MM.1S (cell line): ENCODE results near the gene SNCAIP.

Experiments used
- DNase-seq: peaks from one replicate; pipeline ENCODE4 v3.0.0-alpha.2; 2015
- H2AFZ ChIP-seq: fragments of 300-600 bp; sonication (generic); 2 replicates; pipeline ENCODE4 v1.6.0; 2016; ENCODE audit warnings: antibody characterized with exemption, low read length
- H3F3A ChIP-seq: fragments of 300-600 bp; sonication (generic); 2 replicates; pipeline ENCODE4 v1.6.1; 2016; ENCODE audit warnings: mild to moderate bottlenecking, antibody characterized with exemption, low read length, moderate library complexity, mixed read lengths; ENCODE audit not compliant: insufficient read depth
- H3K27ac ChIP-seq: fragments of 300-600 bp; sonication (generic); 2 replicates; pipeline ENCODE4 v1.5.1; 2016; ENCODE audit warnings: mild to moderate bottlenecking, low read length
- H3K27me3 ChIP-seq: fragments of 300-600 bp; sonication (generic); replicated peaks from 2 replicates; pipeline ENCODE4 v1.6.0; 2016; ENCODE audit warnings: low read length; ENCODE audit not compliant: insufficient read depth
- H3K36me3 ChIP-seq: fragments of 300-600 bp; sonication (generic); replicated peaks from 2 replicates; pipeline ENCODE4 v1.6.1; 2016; ENCODE audit warnings: mild to moderate bottlenecking, low read length, mixed read lengths; ENCODE audit not compliant: insufficient read depth
- H3K4me1 ChIP-seq: fragments of 300-600 bp; sonication (generic); 2 replicates; pipeline ENCODE4 v1.6.1; 2016; ENCODE audit warnings: low read length, mixed read lengths
- H3K4me2 ChIP-seq: fragments of 300-600 bp; sonication (generic); 2 replicates; pipeline ENCODE4 v1.6.0; 2016; ENCODE audit warnings: low read depth, low read length
- H3K4me3 ChIP-seq: fragments of 300-600 bp; sonication (generic); 2 replicates; pipeline ENCODE4 v1.5.1; 2016; ENCODE audit warnings: low read length, mixed read lengths
- H3K79me2 ChIP-seq: fragments of 300-600 bp; sonication (generic); 2 replicates; pipeline ENCODE4 v1.6.1; 2016; ENCODE audit warnings: mixed run types, low read length, mixed read lengths
- H3K9ac ChIP-seq: fragments of 300-600 bp; sonication (generic); 2 replicates; pipeline ENCODE4 v1.6.1; 2016; ENCODE audit warnings: low read length, mixed read lengths
- H3K9me2 ChIP-seq: fragments of 300-600 bp; sonication (generic); replicated peaks from 2 replicates; pipeline ENCODE4 v1.6.1; 2016; ENCODE audit warnings: mild to moderate bottlenecking, low read length, mixed read lengths; ENCODE audit not compliant: insufficient read depth
- H3K9me3 ChIP-seq: fragments of 300-600 bp; sonication (generic); replicated peaks from 2 replicates; pipeline ENCODE4 v1.6.1; 2016; ENCODE audit warnings: mild to moderate bottlenecking, low read length, mixed read lengths; ENCODE audit not compliant: insufficient read depth
- H4K20me1 ChIP-seq: fragments of 300-600 bp; sonication (generic); 2 replicates; pipeline ENCODE4 v1.6.1; 2016; ENCODE audit warnings: mild to moderate bottlenecking, low read length, moderate library complexity, mixed read lengths; ENCODE audit not compliant: insufficient read depth
- EZH2 ChIP-seq: fragments of 300-600 bp; sonication (generic); optimal IDR thresholded peaks from 2 replicates; pipeline ENCODE3; 2017; ENCODE audit warnings: low read depth, mild to moderate bottlenecking, antibody characterized with exemption, low read length, mixed read lengths
- EZH2phosphoT487 ChIP-seq: fragments of 300-600 bp; sonication (generic); IDR thresholded peaks from 2 replicates; pipeline ENCODE4 v1.6.1; 2018; ENCODE audit warnings: antibody characterized with exemption, low read length
- TF ChIP-seq, protein P1 (sequence below): fragments of 300-600 bp; sonication (generic); IDR thresholded peaks from 2 replicates; pipeline ENCODE4 v1.5.1; 2016; ENCODE audit warnings: antibody characterized with exemption, low read length, mixed read lengths

Gene SNCAIP

DNA sequence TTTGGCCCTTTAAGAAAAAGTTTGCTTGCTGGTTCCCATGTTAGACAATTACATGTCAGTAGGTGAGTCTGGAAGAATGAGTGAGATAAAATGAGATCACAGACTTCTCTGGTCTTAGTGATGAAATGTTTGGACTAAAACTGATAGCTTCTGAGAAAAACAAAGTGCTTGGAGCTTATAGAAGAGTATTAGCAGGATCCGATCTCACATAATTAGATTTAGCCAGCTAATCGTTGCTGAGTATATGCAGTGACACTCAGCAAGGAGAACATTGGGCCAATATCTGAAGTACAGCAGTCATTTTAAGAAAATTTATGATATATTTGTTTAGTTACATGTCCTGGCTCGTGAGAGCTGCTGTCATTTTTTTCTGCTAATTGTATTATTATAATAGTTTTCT lies 135.8 kb downstream of the SNCAIP start:
- DNase-seq = no peak
- TF ChIP-seq, protein P1, sequence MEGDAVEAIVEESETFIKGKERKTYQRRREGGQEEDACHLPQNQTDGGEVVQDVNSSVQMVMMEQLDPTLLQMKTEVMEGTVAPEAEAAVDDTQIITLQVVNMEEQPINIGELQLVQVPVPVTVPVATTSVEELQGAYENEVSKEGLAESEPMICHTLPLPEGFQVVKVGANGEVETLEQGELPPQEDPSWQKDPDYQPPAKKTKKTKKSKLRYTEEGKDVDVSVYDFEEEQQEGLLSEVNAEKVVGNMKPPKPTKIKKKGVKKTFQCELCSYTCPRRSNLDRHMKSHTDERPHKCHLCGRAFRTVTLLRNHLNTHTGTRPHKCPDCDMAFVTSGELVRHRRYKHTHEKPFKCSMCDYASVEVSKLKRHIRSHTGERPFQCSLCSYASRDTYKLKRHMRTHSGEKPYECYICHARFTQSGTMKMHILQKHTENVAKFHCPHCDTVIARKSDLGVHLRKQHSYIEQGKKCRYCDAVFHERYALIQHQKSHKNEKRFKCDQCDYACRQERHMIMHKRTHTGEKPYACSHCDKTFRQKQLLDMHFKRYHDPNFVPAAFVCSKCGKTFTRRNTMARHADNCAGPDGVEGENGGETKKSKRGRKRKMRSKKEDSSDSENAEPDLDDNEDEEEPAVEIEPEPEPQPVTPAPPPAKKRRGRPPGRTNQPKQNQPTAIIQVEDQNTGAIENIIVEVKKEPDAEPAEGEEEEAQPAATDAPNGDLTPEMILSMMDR = no peak

DNA sequence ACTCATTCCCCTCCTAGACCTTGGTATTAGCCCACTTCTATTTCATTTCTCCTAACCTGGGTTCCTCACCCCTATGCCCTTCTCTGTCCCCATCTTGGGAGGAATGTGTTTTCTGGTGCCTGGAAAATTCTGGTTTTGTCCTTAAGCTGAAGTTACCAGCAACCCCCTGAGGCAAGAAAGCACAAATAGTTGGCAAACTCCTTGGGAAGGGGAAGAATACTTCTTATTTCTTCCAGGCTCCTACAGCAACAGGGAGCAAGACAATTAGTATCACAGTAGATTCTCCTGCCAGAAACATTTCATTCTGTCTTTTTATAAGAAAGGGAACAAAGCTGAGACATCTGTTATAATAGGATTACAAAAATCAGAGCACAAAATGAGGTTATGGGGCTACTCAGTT lies 142.5 kb downstream of the SNCAIP start:
- no peaks in the 10 kb centered on the region for H3K27me3 ChIP-seq
- no peaks in the 10 kb centered on the region for H3K79me2 ChIP-seq
- H3K4me2 ChIP-seq = no peak overlapping the region
- H3K9me2 ChIP-seq = no peaks in the 10 kb centered on the region
- H3K4me1 ChIP-seq = 0 out of 2 replicates have a peak, but pooled peaks cover 4% of the 10 kb centered on the region
- no peak overlapping the region for H2AFZ ChIP-seq
- DNase-seq = no peak
- H3K9me3 ChIP-seq = no peaks in the 10 kb centered on the region
- no peaks in the 10 kb centered on the region for H3F3A ChIP-seq
- TF ChIP-seq, protein P1 = no peak
- no peaks in the 10 kb centered on the region for H3K36me3 ChIP-seq
- no peaks in the 10 kb centered on the region for H4K20me1 ChIP-seq
- no peak overlapping the region for H3K4me3 ChIP-seq
- no peak overlapping the region for H3K9ac ChIP-seq
- no peak overlapping the region for H3K27ac ChIP-seq

More for the DNA sequence above, 135.8 kb downstream of the SNCAIP start:
- no peak overlapping the region for H3K9ac ChIP-seq
- no peaks in the 10 kb centered on the region for H3K79me2 ChIP-seq
- no peak overlapping the region for H3K4me3 ChIP-seq
- H3K4me2 ChIP-seq = no peak overlapping the region
- H2AFZ ChIP-seq = no peak overlapping the region
- no peak overlapping the region for H3K27ac ChIP-seq
- H3K27me3 ChIP-seq = no peaks in the 10 kb centered on the region
- no peaks in the 10 kb centered on the region for H3K4me1 ChIP-seq
- H3K36me3 ChIP-seq = no peaks in the 10 kb centered on the region
- H3K9me3 ChIP-seq = no peaks in the 10 kb centered on the region
- H4K20me1 ChIP-seq = no peaks in the 10 kb centered on the region
- no peaks in the 10 kb centered on the region for H3F3A ChIP-seq
- H3K9me2 ChIP-seq = no peaks in the 10 kb centered on the region

DNA sequence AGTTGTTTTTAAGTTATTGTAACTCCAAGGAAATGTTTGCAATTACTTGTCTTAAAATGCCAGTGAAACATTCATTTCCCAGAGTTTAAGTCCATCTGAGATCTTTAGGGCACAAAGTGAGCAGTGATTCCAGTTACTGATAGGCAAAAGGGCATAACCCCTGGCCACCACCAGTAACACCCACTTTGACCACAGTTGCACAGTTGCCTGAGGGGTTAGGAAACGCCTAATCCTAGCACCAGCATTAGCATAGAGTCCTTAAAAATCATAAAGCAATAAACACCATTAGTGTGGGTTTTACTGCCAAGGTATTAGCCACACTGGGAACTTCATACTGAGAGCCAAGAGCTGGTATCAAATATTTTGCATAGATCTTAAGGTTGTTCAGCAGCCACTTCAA lies 143.9 kb downstream of the SNCAIP start:
- Histone ChIP-seq H3K9me2 (no peaks in the 10 kb centered on the region), H3K4me1 (0 out of 2 replicates have a peak, but pooled peaks cover 4% of the 10 kb centered on the region), H3K36me3 (no peaks in the 10 kb centered on the region), H3K27me3 (no peaks in the 10 kb centered on the region), H3K9ac (no peak overlapping the region), H2AFZ (no peak overlapping the region), H3K27ac (no peak overlapping the region), H3K9me3 (no peaks in the 10 kb centered on the region), H3K79me2 (no peaks in the 10 kb centered on the region), H3K4me2 (no peak overlapping the region), H4K20me1 (no peaks in the 10 kb centered on the region), H3F3A (no peaks in the 10 kb centered on the region), H3K4me3 (no peak overlapping the region)
- no peak for DNase-seq
- TF ChIP-seq, protein P1 = no peak
- TF ChIP-seq EZH2 (no peak), EZH2phosphoT487 (no peak)
